Measurements from ENCODE around the gene SRRM3.
"Not testable (repeated sequence)": the region's sequence is repeated elsewhere in the genome, so short reads cannot be mapped to it uniquely, and the experiment has no call there.

Gene SRRM3, protein sequence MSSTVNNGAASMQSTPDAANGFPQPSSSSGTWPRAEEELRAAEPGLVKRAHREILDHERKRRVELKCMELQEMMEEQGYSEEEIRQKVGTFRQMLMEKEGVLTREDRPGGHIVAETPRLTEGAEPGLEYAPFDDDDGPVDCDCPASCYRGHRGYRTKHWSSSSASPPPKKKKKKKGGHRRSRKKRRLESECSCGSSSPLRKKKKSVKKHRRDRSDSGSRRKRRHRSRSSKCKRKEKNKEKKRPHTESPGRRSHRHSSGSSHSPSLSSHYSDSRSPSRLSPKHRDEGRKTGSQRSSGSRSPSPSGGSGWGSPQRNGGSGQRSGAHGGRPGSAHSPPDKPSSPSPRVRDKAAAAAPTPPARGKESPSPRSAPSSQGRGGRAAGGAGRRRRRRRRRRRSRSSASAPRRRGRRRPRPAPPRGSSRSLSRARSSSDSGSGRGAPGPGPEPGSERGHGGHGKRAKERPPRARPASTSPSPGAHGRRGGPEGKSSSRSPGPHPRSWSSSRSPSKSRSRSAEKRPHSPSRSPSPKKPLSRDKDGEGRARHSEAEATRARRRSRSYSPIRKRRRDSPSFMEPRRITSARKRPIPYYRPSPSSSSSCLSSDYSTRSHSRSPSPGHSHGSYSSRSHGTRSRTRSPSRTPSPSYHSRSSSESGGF

DNA sequence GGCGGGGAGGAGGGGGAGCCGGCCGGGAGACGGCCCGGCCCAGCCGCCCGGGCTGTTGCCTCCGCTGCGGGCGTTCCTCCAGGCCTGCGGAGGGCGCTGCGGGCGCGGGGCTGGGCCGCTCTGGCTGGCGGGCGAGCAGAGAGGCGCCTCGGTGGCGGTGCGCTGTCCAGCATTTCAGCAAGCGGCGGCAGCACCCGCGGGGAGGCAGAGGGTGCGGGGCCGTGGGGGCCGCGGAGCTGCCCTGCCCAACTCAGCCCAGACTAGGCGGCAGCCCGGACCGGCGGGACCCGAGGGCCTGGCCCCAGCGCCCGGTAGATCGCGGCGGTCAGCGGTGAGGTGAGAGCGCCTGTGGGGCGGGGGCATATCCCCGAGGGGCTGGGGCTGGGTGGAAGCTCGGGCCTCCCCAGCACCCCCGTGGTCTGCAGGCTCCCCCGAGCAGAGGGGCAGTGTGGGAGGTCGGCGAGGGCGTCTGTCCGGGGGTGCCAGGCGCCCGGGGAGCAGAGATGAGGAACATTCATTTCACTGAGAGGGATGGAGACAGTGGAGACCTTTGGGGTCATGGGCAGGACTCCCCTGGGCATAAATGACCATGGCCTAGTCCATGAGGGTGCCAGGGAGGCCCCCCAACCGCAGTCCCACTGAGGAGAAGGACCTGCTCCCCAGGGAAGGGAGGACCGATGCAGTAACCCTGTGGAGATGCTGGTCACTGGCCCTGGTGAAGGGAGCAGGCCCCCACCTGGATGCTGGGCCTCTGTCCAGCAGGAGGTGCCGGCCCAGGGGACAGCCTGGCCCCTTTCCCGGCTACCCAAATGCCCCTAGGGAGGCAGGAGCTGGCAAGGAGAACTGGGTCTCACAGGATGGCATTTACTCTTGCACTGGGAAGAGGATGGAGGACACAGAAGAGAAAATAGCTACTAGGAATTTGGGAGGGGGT lies at the start of gene SRRM3:
Gene SRRM3, plus strand, starts transcription at position 165 of the 934 bp plus-strand sequence. CDS start 33,171 bp downstream, outside the sequence.
- DNase-seq (ENCODE audit: low spot score): peak; percentile 59

DNA sequence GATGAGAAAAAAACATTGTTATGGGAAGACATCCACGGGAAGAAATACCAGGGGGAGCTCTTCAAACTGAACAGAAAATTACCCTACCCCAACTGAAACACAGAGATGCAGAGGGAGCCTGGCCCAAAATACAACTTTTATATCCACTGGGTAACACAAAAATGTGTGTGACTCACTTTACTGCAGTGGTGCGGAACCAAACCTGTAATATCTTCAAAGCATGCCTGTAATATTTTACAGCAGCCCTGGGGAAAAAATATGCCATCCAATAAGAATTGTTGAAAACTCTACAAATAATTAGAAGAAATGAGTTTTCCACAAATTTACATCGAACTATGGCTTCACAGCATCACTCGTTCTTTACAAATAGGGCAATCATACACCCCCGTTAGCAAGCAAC lies 49.8 kb upstream of the SRRM3 start:
- DNase-seq (ENCODE audit: low spot score): no peak

DNA sequence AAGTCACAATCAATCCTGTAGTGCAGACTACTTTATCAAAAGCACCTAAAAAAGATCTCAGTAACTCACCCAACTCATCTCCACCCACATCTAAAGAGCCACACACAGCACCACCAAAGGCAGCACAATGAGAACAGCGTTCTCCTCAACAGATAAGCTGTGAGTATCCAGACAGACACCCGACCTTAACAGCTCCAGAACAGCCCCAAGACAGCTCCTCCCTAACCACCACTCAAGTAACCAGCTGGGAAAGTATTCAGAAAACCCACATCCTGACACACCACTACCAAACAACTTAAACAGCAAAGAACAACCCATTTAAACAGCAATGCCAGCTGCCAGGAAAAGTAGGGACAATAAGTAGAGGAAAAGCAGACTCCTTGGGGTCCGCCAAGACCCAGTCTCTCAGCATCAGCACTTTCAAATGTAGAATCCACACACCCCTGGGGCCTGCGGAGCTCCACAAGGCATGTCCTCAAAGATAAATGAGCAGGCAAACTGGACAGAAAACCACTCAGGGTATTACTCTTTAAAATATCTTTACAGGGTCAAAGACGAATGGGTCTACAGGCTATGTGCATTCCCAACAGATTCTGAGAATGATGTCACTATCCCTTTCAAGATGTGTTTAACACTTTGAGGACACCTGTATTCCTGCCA lies 48.0 kb upstream of the SRRM3 start:
- not testable (repeated sequence) for DNase-seq (ENCODE audit: low spot score)

- DNase-seq (ENCODE audit: low spot score): no peak
Measured at GRCh38 chr7:76155938-76156337, 45.8 kb upstream of the SRRM3 start.

- DNase-seq (ENCODE audit: low spot score): not testable (repeated sequence)
Measured at GRCh38 chr7:76156992-76157685, 44.6 kb upstream of the SRRM3 start.

- not testable (repeated sequence) for DNase-seq (ENCODE audit: low spot score)
Measured at GRCh38 chr7:76158416-76158815, 43.3 kb upstream of the SRRM3 start.

DNA sequence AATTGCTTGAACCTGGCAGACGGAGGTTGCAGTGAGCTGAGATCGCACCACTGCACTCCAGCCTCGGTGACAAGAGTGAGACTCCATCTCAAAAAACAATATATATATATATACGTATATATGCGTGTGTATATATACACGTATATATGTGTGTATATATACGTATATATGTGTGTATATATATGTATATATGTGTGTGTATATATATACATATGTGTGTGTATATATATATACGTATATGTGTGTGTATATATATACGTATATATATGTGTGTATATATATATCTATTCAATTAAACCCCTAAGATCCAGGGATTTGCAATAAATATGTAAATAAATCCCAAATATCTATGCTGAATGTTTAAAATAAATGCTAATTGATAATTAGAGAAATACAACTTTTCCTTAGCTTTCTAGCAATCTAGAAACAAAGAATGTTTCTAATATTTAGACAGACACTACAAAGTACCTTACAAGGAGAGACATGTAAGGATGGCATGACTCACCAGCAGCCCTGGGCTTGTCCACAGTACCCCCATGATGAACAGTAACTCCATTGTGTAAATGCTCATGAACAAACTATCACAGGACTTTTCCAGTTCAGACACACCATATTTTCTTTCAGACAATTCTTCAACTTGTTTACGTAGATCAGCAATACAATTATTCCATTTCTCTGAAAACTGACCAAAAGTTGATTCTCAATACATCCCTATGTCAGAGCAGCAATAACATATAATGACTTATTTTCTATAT lies 39.1 kb upstream of the SRRM3 start:
- DNase-seq (ENCODE audit: low spot score): not testable (repeated sequence)

GRCh38 chr7:76163812-76164211 lies 37.9 kb upstream of the SRRM3 start:
- DNase-seq (ENCODE audit: low spot score): not testable (repeated sequence)

DNA sequence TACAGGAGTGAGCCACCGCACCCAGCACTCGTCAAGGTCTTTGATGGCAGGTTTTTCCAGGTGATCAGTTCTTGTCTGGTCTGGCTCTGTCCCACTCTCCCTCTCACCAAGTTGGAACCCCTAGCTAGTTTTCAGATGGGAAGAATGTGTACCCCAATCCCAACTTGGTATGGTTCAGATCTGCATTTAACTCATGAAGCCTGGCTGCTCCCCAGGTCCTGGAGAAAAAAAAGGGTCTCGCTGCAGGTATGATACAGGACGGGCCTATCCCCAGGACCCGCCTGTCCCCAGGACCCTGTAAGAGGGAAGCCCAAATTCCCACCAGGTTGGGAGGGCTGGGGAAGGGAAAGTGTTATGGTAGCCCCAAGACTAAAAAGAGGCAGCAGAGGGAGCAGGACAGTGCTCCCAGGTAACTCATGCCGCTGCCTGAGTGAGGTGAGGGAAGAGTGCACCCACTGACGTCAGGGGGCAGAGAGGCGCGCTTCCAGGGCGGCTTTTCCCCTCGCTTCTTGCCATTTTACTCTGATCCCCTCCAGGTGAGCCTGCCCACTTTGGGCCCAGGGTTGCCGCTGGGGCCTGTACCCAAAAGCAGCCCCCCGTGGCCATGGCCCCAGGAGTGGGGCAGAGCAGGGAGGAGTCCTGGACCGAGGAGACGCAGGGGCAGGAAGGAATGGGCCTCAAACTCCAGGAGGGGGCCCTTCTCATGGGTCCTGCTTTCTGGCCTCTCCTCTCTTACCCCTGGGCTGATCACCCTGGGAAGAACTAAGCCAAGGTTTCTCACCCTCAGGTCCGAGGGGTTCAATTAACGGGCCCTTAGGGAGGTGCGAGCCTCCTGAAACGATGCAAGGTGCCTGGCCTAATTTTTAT lies 36.4 kb upstream of the SRRM3 start:
- DNase-seq (ENCODE audit: low spot score): no peak

- DNase-seq (ENCODE audit: low spot score): no peak
Measured at GRCh38 chr7:76165973-76166403, 35.7 kb upstream of the SRRM3 start.

DNA sequence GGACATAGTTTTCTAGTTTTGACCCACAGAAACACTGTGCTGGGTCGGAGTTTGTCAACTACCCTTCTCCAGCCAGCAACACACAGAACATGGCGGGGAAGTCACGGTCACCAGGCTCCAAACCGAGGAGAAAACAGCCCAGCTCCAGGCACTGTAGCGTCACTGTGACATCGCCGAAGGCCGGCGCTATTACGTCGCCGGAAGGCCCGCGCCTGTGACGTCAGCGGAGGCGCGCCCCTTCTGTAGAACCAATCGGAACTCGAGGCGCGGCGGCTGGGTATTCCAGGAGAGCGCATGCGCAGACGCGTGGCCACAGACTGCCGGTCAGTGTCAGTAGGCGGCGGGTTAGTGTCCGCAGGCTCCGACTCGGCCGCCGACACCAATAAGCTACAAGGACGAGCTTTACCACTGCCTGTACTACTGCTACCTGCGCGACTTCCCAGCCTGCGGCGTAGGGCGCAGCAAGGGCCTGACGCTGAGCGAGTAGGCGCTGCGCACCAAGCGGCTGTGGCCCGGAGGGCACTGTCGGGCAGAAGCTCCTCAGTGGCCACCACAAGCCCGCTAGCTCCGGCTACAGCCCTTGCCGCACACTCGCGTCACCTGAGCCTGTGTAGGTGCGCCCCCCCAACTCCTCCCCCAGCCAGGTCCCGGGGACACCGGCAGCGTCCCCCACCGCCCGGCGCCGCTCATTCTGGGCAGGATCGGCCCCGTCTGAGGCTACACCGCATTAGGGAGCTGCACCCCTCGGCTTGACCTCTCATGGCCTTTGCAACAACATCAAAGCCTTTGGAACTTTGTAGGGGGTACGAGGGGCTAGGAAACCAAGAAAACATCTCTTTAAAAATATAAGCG lies 35.1 kb upstream of the SRRM3 start:
- peak; percentile 82 for DNase-seq (ENCODE audit: low spot score)

DNA sequence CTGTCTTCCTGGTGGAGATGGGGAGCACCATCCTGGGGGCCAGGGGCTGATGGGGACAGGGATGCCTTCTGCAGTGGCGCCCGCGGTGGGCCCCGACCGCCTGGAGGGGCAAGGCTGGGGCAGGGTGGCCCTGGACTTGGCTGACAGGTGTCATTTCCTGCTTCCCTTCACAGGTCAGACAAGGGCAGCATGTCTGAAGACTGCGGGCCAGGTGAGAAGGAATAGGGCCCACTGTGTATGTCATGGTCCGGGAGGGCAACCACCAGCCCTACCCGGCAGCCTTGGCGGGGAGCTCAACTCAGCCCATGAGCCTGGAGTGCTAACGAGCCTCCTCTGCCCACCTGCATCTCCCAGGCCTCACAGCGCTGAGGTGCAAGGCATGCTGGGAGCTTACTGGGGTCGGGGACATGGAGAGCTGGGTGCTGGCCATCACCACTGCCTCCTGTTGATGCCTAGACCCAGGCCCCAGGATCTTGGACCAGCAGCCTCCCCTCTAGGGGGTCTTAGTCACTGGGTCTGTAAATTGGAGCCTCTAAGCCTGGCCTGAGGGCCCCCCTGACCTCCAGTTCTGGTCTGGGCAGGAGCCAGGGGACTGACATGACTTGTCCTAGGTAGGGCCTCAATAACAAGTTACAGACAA lies 28.0 kb upstream of the SRRM3 start:
- no peak for DNase-seq (ENCODE audit: low spot score)

DNA sequence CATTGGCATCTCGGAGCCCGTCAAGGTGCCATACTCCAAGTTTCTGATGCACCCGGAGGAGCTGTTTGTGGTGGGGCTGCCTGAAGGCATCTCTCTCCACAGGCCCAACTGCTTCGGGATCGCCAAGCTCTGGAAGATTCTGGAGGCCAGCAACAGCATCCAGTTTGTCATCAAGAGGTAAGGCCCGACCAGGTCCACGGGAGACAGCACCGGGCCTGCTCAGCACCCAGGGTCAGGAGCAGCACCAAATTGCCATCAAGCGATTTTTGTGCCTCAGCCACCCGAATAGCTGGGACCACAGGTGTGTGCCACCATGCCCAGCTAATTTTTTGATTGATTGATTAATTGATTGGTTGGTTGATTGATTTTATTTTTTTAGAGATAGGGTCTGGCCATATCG lies 24.7 kb upstream of the SRRM3 start:
- DNase-seq (ENCODE audit: low spot score): not testable (repeated sequence)

DNA sequence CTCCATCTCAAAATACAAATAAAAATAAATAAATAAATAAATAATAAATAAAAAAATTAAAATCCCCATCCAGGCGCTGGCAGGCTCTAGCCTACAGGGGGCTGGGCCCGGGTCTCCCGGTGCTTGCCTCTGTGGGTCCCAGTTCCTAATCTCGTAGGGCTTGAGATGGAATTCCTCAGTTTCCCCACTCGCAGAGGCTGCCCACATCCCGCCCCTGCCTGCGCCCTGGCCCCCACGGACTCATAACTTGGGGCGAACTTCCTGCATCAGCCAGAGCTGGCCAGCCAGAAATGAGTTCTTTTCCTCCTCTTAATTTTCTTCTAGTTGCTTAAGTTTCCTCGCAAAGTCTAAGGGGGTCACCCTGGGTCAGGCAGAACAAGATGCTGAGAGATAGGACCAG lies 22.0 kb upstream of the SRRM3 start:
- DNase-seq (ENCODE audit: low spot score): no peak

DNA sequence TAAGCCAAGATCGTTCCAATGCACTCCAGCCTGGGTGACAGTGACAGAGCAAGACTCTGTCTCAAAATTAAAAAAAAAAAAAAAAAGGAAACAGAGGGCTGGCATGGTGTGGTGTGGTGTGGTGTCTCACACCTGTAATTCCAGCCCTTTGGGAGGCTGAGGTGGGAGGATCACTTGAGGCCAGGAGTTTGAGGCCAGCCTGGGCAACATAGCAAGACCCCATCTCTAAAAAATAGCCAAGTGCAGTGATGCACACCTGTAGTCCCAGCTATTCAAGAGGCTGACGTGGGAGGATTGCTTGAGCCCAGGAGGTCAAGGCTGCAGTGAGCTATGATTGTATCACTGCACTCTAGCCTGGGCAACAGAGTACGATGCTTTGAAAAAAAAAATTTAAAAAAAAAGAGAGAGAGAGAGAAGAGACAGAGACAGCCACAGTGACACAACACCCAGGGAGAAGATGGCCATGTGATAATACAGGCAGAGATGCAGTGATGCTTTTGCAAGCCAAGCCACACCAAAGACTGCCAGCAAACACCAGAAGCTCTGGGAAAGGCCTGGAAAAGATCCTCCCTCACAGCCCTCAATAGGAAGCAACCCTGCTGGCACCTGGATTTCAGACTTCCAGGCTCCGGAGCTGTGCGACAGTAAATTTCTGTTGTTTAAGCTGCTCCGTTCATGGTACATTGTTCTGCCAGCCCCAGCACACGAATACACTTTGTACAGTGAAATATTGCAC lies 19.3 kb upstream of the SRRM3 start:
- DNase-seq (ENCODE audit: low spot score): no peak

GRCh38 chr7:76185187-76185896 lies 16.4 kb upstream of the SRRM3 start:
- no peak for DNase-seq (ENCODE audit: low spot score)

GRCh38 chr7:76187272-76187671 lies 14.4 kb upstream of the SRRM3 start:
- DNase-seq (ENCODE audit: low spot score): no peak

All from HuH-7.5 (cell line).